Coronary artery (tissue), 2 donors: Measurements from ENCODE around the gene CCDC92B.

Source experiments
- DNase-seq: peaks from one replicate; pipeline ENCODE4 v3.0.0-alpha.2; 2017; ENCODE audit warnings: low spot score
- H3K27ac ChIP-seq, 2 donors: fragments of 200-600 bp; sonication (generic); one replicate each; pipeline ENCODE4 v1.5.1; 2016 to 2019
- H3K4me3 ChIP-seq: fragments of 200-600 bp; sonication (generic); 2 replicates; pipeline ENCODE4 v1.5.1; 2016; ENCODE audit warnings: mild to moderate bottlenecking, moderate library complexity
- TF ChIP-seq, protein P1 (sequence below): fragments of 200-600 bp; sonication (generic); IDR thresholded peaks from one replicate; pipeline ENCODE4 v1.5.1; 2019; ENCODE audit warnings: antibody characterized with exemption

Gene CCDC92B

DNA sequence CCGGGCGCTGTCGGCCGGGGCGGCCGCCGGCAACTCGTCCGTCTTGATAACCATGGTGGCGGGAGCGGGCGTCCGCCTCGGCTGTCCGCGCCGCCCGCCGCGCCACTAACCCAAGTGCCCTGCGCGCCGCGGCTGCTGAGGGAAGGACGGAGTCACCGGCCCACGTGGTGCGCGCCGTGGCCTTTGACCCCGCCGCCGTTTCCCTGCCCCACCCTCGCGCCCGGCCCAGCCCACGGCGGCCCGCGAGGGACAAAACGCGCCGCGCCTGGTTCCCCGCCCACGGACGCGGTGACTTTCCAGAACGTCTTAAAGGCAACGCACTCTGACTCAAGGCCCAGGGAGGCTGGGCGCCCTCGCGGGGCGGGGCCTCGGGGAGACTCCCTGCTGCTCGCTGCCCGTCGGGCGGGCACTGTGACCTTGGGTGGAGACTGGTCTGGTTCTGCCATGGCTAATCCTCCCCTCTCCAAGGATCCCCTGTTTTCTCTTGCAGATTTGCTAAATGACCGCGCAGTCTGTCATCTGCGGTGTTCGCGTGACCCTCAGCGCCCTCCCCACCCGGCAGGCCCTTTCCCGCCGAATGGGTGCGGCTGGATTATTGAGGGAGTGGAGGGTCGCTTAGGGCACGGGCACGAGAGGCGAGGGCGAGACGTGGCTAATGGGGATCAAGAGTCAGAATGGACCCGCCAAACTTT lies 37.7 kb downstream of the CCDC92B start, which contains the start of gene CLUH:
Gene CLUH, minus strand, starts transcription at position 157 of the 692 bp plus-strand sequence. Its CDS starts 103 bp downstream, at position 54.
- TF ChIP-seq, protein P1, sequence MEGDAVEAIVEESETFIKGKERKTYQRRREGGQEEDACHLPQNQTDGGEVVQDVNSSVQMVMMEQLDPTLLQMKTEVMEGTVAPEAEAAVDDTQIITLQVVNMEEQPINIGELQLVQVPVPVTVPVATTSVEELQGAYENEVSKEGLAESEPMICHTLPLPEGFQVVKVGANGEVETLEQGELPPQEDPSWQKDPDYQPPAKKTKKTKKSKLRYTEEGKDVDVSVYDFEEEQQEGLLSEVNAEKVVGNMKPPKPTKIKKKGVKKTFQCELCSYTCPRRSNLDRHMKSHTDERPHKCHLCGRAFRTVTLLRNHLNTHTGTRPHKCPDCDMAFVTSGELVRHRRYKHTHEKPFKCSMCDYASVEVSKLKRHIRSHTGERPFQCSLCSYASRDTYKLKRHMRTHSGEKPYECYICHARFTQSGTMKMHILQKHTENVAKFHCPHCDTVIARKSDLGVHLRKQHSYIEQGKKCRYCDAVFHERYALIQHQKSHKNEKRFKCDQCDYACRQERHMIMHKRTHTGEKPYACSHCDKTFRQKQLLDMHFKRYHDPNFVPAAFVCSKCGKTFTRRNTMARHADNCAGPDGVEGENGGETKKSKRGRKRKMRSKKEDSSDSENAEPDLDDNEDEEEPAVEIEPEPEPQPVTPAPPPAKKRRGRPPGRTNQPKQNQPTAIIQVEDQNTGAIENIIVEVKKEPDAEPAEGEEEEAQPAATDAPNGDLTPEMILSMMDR = no peak
- H3K4me3 ChIP-seq = peak within 1 kb of the TSS; percentile 95
- peak; percentile 98 for DNase-seq

DNA sequence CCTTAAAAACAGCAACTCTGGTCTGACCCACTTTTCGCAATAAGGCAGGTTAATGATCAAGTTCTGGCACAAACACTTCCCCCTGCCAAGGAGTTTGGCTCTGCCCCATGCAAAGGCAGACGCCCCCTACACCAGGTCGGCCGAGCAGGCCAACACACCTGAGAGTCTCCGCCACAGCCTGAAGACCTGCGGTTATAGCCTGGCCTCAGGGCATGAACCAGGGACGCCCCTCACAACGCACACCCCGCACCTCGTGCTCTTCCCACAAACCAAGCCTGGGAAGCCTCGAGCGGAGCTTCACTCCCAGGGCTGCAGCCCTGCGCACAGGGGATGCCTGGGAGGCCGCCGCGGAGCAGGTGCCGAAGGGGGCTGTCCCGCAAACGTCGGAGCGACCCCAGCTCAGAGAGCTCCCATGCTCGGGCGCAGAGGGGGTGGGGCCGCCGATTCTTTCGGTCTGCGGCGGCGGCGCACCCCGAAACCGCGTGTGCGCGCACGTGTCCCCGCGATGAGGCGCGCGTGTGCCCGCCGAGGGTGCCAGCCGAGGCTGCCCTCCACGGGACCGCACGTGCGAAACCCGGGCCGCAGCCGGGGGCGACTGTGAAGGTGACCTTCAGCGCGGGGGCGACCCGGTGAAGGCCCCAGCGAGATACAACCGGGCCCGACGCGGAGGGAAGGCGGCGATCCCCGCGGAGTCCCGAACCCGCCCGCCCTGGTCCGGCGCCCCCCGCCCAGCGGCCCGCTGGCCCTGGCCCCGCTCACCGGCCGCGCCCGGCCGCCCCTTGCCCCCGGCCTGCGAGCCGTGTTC lies 38.4 kb downstream of the CCDC92B start:
- peak overlapping the region; percentile 95 for H3K4me3 ChIP-seq
- TF ChIP-seq, protein P1 = no peak
- no peak for DNase-seq
- peak overlapping the region; percentile 34 to 90 for H3K27ac ChIP-seq

More for the DNA sequence above, 37.7 kb downstream of the CCDC92B start, which contains the start of gene CLUH:
- H3K27ac ChIP-seq = peak within 1 kb of the TSS; percentile 46 to 90

DNA sequence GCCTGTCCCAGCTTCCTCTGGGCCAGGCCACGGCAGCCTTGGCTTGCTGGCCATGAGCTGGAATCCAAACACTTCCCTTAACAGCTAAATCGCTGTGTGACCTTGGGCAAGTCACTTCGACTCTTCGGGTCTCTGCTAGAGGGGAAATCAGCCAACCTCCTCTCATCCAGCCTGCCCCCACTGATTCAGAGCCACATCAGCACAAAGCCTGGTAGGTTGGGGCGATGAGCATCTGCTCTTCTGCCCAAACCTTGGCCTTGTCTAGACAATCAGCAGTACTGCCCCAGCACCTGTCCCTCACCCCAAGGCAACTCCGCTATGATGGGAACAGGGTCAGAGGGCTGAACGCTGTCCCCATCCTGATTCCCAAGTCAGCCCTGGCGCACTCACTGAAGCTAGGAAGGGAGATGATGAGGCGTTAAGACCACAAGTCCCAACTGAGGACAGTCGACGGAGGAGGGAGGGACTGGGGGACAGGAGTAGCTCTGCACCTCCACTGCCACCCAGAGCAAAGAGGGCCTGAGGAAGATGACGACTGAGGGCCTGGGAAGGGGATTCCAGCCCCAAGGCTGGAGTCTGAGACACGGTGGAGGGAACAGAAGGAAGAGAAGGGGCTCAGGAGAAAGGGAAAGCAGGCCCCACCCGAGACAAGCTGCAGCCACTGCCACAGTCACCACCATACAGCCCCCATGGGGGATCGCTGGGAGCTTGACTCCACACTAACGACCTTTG lies 39.2 kb downstream of the CCDC92B start:
- no peak for DNase-seq
- TF ChIP-seq, protein P1 = no peak
- peak overlapping the region; percentile 95 for H3K4me3 ChIP-seq
- peak overlapping the region; percentile 34 to 90 for H3K27ac ChIP-seq

DNA sequence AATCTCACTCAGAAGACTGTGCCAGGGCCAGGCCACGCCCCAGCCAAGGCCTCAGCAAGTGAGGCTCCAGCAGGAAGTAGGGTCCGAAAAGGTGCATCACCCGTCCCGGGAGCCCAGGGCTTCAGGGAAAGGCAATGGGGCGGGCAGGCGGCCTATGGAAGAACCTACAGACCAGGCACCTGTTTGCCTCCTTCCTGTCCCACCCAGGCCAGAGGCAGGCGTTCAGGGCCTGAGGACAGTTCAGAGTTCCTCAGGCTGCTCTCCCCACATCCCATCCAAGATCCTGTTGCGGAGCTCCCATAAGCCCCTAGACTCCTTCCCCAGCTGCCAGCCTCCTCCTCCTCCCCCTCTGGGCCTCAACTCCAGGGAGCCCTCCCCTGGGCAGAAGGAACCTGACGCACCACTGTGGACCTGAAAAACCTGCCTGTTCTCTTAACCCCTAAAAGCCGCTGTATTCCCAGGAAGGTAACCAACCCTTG lies 40.2 kb downstream of the CCDC92B start:
- peak overlapping the region; percentile 95 for H3K4me3 ChIP-seq
- no peak for DNase-seq
- H3K27ac ChIP-seq = peak overlapping the region; percentile 34 to 71
- TF ChIP-seq, protein P1 = no peak

DNA sequence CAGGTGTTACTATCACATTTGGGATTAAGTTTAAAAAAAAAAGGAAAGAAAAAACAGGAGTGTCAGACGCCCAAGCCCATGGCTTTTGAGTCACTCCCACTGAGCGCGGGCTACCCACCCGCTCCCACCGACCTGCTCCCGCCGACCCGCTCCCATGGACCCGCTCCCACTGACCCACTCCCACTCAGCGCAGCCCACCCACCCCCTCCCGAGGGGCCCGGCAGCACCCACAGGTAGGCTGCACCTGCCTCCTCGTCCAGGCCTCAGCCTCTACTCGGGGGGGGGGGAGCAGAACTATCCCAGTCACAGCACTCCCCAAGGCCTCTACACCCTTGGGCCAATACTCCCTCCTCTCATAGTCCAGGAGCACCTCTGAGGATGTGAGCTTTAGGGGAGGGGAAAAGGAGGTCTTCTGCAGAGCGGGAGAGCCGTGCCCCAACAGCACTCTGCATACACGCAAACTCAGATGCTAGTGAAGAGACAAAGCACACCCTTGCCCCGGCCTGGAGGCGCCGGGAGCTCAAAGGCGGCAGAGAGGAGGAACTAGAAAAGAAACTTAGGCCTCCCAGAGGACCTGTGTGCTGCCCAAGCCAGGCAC lies 40.8 kb downstream of the CCDC92B start:
- peak overlapping the region; percentile 95 for H3K4me3 ChIP-seq
- H3K27ac ChIP-seq = peak overlapping the region; percentile 34 to 71
- no peak for DNase-seq
- TF ChIP-seq, protein P1 = no peak

DNA sequence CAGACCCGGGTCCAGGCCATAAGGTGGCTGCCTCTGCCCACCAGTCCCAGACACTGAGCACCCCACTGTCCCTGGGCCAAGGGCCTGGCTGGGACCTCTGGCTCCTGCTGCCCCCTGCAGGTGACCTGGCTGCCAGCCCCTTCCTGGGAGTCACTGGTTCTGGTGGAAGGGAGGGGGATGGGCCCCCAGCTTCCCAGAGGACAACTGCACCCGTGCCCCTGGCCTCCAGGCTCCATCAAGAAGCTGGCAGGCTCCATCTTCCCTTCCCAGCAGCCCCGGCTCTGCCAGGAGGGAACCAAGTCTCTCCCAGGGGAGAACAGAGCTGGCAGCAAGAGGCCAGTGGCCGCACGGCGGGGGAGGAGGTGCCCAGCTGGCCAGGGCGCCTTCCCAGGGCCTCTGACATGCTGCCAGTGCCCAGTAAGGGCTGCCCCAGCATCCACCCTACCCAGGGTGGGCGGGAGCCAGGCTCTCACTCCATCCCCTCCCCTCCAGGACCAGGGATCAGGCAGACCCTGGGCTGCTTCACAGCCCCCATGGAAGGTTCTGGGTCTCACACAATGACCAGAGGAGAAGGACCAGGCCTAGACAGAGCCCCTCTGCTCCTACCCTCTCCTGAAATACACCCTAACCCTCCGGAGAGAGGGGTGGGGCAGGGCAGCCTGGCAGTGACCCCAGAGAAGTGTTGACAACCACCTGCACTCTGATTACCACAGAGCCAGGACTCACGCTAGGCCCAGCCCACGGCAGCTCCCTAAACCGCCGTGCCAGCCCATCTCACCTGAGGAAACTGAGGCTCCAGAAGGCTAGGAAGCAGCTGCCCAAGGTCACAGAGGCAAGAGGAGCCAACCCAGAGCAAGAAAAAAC lies 41.5 kb downstream of the CCDC92B start:
- H3K27ac ChIP-seq = peak overlapping the region; percentile 34 to 71

More for the DNA sequence above, 41.5 kb downstream of the CCDC92B start:
- peak overlapping the region; percentile 53 for H3K4me3 ChIP-seq
- peak; percentile 85 for DNase-seq
- TF ChIP-seq, protein P1 = no peak
